H1 (cell line): ENCODE data around the gene MIB2. TPM values are rescaled to one million over a fixed set of nuclear protein-coding genes. Genes with fewer than 3 reads are reported as not detected.

Source experiments
- CTCF ChIA-PET: fragments of 300-600 bp; sonication (Branson Sonifier 250); formaldehyde crosslinking; loops from one replicate; lab custom pipeline; 2021; ENCODE audit not compliant: partially characterized antibody; lab: Charles Lee
- POLR2A ChIA-PET: fragments of 300-600 bp; sonication (Branson Sonifier 250); formaldehyde crosslinking; loops from one replicate; lab custom pipeline; 2021; ENCODE audit warnings: inconsistent platforms; ENCODE audit not compliant: partially characterized antibody; lab: Charles Lee
- DNase-seq, 2 experiments: peaks; one replicate each; pipeline versions ENCODE4 v3.0.0 to v3.0.0-alpha.2; 2010 to 2022; ENCODE audit warnings: low spot score in 2 of 2, low read depth in 1 of 2, mixed read lengths in 1 of 2
- FAIRE-seq: peaks from 2 replicates; lab custom pipeline; 2011; peaks lifted over from hg19 to GRCh38; lab: Jason Lieb, UNC
- H2AFZ ChIP-seq: 2 replicates; pipeline ENCODE4 v1.8.1; 2012; ENCODE audit warnings: low read length, inconsistent platforms
- H2AK5ac ChIP-seq: 2 replicates; pipeline ENCODE4 v1.6.1; 2013; ENCODE audit warnings: low read depth, low read length
- H2BK120ac ChIP-seq: replicated peaks from 2 replicates; pipeline ENCODE3; 2013; ENCODE audit warnings: low read depth, low read length, inconsistent platforms
- H2BK12ac ChIP-seq: 2 replicates; pipeline ENCODE4 v1.6.1; 2013; ENCODE audit warnings: low read depth, low read length
- H2BK15ac ChIP-seq: 2 replicates; pipeline ENCODE4 v1.6.1; 2013; ENCODE audit warnings: low read length
- H2BK20ac ChIP-seq: 2 replicates; pipeline ENCODE4 v1.6.1; 2013; ENCODE audit warnings: low read length
- H2BK5ac ChIP-seq: 2 replicates; pipeline ENCODE4 v1.6.1; 2013; ENCODE audit warnings: low read depth, low read length
- H3K14ac ChIP-seq: 2 replicates; pipeline ENCODE4 v1.6.1; 2013; ENCODE audit warnings: inconsistent platforms; ENCODE audit not compliant: insufficient read length
- H3K18ac ChIP-seq: 2 replicates; pipeline ENCODE4 v1.6.1; 2013; ENCODE audit warnings: low read length; ENCODE audit errors: extremely low read depth
- H3K23ac ChIP-seq: 2 replicates; pipeline ENCODE4 v1.6.1; 2013; ENCODE audit warnings: inconsistent platforms; ENCODE audit not compliant: insufficient read length
- H3K23me2 ChIP-seq: 2 replicates; pipeline ENCODE4 v1.6.1; 2013; ENCODE audit warnings: low read depth, low read length
- H3K27ac ChIP-seq: 2 replicates; pipeline ENCODE4 v1.6.1; 2011; ENCODE audit warnings: low read depth, low read length, inconsistent platforms
- H3K27me3 ChIP-seq, 4 experiments: replicated peaks in 1 of 4; 1 replicate in 1 of 4; 2 replicates in 3 of 4; pipeline versions ENCODE4 v1.6.1 to v1.8.1; 2011 to 2013; ENCODE audit warnings: low read length in 3 of 4, mild to moderate bottlenecking in 3 of 4, inconsistent platforms in 2 of 4, mixed read lengths in 2 of 4, moderate library complexity in 1 of 4; ENCODE audit not compliant: control insufficient read depth in 3 of 4, insufficient read depth in 3 of 4; ENCODE audit errors: extremely low read depth in 1 of 4
- H3K36me3 ChIP-seq, 4 experiments: 2 replicates each; pipeline versions ENCODE4 v1.6.1 to v1.8.1; 2011 to 2013; ENCODE audit warnings: mild to moderate bottlenecking in 4 of 4, low read length in 3 of 4, moderate library complexity in 2 of 4, control low read depth in 1 of 4, inconsistent platforms in 1 of 4; ENCODE audit not compliant: insufficient read depth in 4 of 4, control insufficient read depth in 2 of 4
- H3K4ac ChIP-seq: replicated peaks from 2 replicates; pipeline ENCODE3; 2013; ENCODE audit warnings: low read length, low read depth, mixed read lengths, inconsistent platforms; ENCODE audit not compliant: insufficient read length
- H3K4me1 ChIP-seq, 4 experiments: replicated peaks in 1 of 4; 1 replicate in 1 of 4; 2 replicates in 3 of 4; pipeline versions ENCODE4 v1.6.1 to v1.8.1; 2011 to 2013; ENCODE audit warnings: low read length in 3 of 4, inconsistent platforms in 2 of 4, mixed read lengths in 1 of 4; ENCODE audit not compliant: insufficient read depth in 4 of 4, control insufficient read depth in 3 of 4
- H3K4me2 ChIP-seq, 2 experiments: 2 replicates each; pipeline versions ENCODE4 v1.6.1 to v1.8.1; 2011 to 2013; ENCODE audit warnings: low read depth in 2 of 2, low read length in 2 of 2, control low read depth in 1 of 2, inconsistent platforms in 1 of 2, mild to moderate bottlenecking in 1 of 2; ENCODE audit not compliant: insufficient read depth in 1 of 2
- H3K4me3 ChIP-seq, 4 experiments: fragments of 200-600, 300-600 bp in 1 of 4; sonication (generic), shearing (Covaris generic), sonication (Bioruptor Twin) in 1 of 4; 2 replicates each; pipeline versions ENCODE4 v1.5.1 to v1.8.1; 2011 to 2016; ENCODE audit warnings: low read length in 4 of 4, low read depth in 3 of 4, control low read depth in 2 of 4, inconsistent platforms in 2 of 4, mild to moderate bottlenecking in 2 of 4, mixed read lengths in 1 of 4, moderate library complexity in 1 of 4; ENCODE audit not compliant: insufficient read depth in 2 of 4; ENCODE audit errors: extremely low read depth in 1 of 4
- H3K56ac ChIP-seq: replicated peaks from 2 replicates; pipeline ENCODE3; 2013; ENCODE audit warnings: low read depth, mild to moderate bottlenecking, mixed read lengths, low read length, inconsistent platforms; ENCODE audit not compliant: insufficient read length
- H3K79me1 ChIP-seq: 2 replicates; pipeline ENCODE4 v1.6.1; 2013; ENCODE audit warnings: low read depth, low read length, control low read depth
- H3K79me2 ChIP-seq, 2 experiments: 2 replicates each; pipeline versions ENCODE4 v1.6.1 to v1.8.1; 2012 to 2013; ENCODE audit warnings: low read length in 2 of 2, mild to moderate bottlenecking in 2 of 2, inconsistent platforms in 1 of 2; ENCODE audit not compliant: insufficient read depth in 2 of 2, control insufficient read depth in 1 of 2
- H3K9ac ChIP-seq, 4 experiments: replicated peaks in 1 of 4; 1 replicate in 1 of 4; 2 replicates in 3 of 4; pipeline versions ENCODE4 v1.6.1 to v1.8.1; 2011 to 2013; ENCODE audit warnings: low read depth in 3 of 4, low read length in 3 of 4, control low read depth in 2 of 4, mild to moderate bottlenecking in 2 of 4, moderate library complexity in 2 of 4, inconsistent platforms in 1 of 4; ENCODE audit errors: extremely low read depth in 1 of 4
- H3K9me3 ChIP-seq, 2 experiments: 2 replicates each; pipeline versions ENCODE4 v1.6.1 to v1.8.1; 2012 to 2013; ENCODE audit warnings: mild to moderate bottlenecking in 2 of 2, moderate library complexity in 2 of 2, control low read depth in 1 of 2, inconsistent platforms in 1 of 2, low read depth in 1 of 2, low read length in 1 of 2, mixed read lengths in 1 of 2; ENCODE audit not compliant: insufficient read depth in 2 of 2
- H4K20me1 ChIP-seq, 2 experiments: replicated peaks in 1 of 2; 2 replicates each; pipeline versions ENCODE3 to v1.8.1; 2011 to 2013; ENCODE audit warnings: inconsistent platforms in 2 of 2, low read length in 2 of 2, mild to moderate bottlenecking in 1 of 2; ENCODE audit not compliant: insufficient read depth in 2 of 2, control insufficient read depth in 1 of 2
- H4K5ac ChIP-seq: 2 replicates; pipeline ENCODE4 v1.6.1; 2013; ENCODE audit warnings: low read length, low read depth, mixed read lengths, inconsistent platforms; ENCODE audit not compliant: insufficient read length
- H4K8ac ChIP-seq: 2 replicates; pipeline ENCODE4 v1.8.0; 2013; ENCODE audit warnings: mild to moderate bottlenecking, moderate library complexity, low read length, inconsistent platforms; ENCODE audit not compliant: insufficient read depth; ENCODE audit errors: extremely low read depth
- H4K91ac ChIP-seq: replicated peaks from 2 replicates; pipeline ENCODE3; 2013; ENCODE audit warnings: low read length, mixed read lengths, inconsistent platforms; ENCODE audit not compliant: insufficient read length
- CREB1 ChIP-seq: IDR thresholded peaks from 2 replicates; pipeline ENCODE4 v1.6.1; 2012; ENCODE audit warnings: inconsistent platforms
- CTCF ChIP-seq, 3 experiments: IDR thresholded peaks; 1 replicate in 2 of 3; 2 replicates in 1 of 3; pipeline versions ENCODE4 v1.5.1 to v1.6.1; 2011; ENCODE audit warnings: low read length in 3 of 3, mild to moderate bottlenecking in 3 of 3, inconsistent platforms in 2 of 3, low read depth in 1 of 3, moderate library complexity in 1 of 3; ENCODE audit not compliant: insufficient read depth in 1 of 3; ENCODE audit errors: control extremely low read depth in 1 of 3
- GABPA ChIP-seq: IDR thresholded peaks from 2 replicates; pipeline ENCODE4 v1.6.1; 2011; ENCODE audit warnings: mild to moderate bottlenecking, low read length, moderate library complexity, borderline replicate concordance; ENCODE audit not compliant: insufficient read depth
- MAX ChIP-seq: IDR thresholded peaks from 2 replicates; pipeline ENCODE4 v1.6.1; 2012; ENCODE audit warnings: inconsistent platforms
- RAD21 ChIP-seq, 2 experiments: IDR thresholded peaks in 1 of 2; conservative IDR thresholded peaks in 1 of 2; 2 replicates each; pipeline ENCODE4 v1.6.1; 2011; ENCODE audit warnings: low read depth in 2 of 2, low read length in 2 of 2, improper control_type of control experiment in 1 of 2, inconsistent platforms in 1 of 2, mild to moderate bottlenecking in 1 of 2, moderate library complexity in 1 of 2
- SIN3A ChIP-seq, 2 experiments: IDR thresholded peaks in 1 of 2; conservative IDR thresholded peaks in 1 of 2; 2 replicates each; pipeline ENCODE4 v1.6.1; 2011 to 2012; ENCODE audit warnings: low read length in 2 of 2, improper control_type of control experiment in 1 of 2, low read depth in 1 of 2, mild to moderate bottlenecking in 1 of 2
- whole genome bisulfite sequencing, 2 experiments: shearing (Covaris generic) in 1 of 2; methylation state at CpG; one replicate each; pipeline versions ENCODE4 v1.1.6 to v1.1.7; 2013 to 2015; ENCODE audit warnings: low lambda C conversion rate in 2 of 2, mixed read lengths in 2 of 2, inconsistent platforms in 1 of 2, low coverage in 1 of 2, missing lambda C conversion rate in 1 of 2; ENCODE audit not compliant: insufficient replicate concordance in 2 of 2, insufficient coverage in 1 of 2, insufficient read length in 1 of 2; ENCODE audit errors: extremely low coverage in 1 of 2, missing lambda C conversion rate in 1 of 2; 5-methylcytosine and 5-hydroxymethylcytosine counted together
- polyA plus RNA-seq, 7 experiments: library from polyadenylated mRNA; depleted of rRNA in 3 of 7; stranded (reverse) in 5 of 7; unstranded in 2 of 7; fragments of >200 nt in 5 of 7; fragments of 200-250 nt in 2 of 7; gene quantifications; 1 replicate in 5 of 7; 2 replicates in 1 of 7; 4 replicates in 1 of 7; pipeline versions ENCODE4 v1.2.1 to v1.2.3, GENCODE V29; 2011 to 2013; ENCODE audit warnings: missing spikeins in 2 of 7, mixed read lengths in 2 of 7
- total RNA-seq: library from RNA; stranded (reverse); fragmentation: NEBNext Ultra II Directional; extraction: Animal tissue kit (Norgen Biotek cat#: 25700); gene quantifications from 2 replicates; pipeline ENCODE4 v1.2.1, GENCODE V29; 2021

MIB2 gene
- total and polyA plus RNA-seq, 2 of the 8 experiments (the other 6 are each of a cell fraction or from before 2014, with no cell fraction given), result 32.5 to 60.0 TPM

- FAIRE-seq (no peak), DNase-seq (peak in 1 of 2 experiments; percentile 72)
- no peak overlapping the region for H2BK15ac ChIP-seq
- no peak overlapping the region for H2AK5ac ChIP-seq
- H3K79me1 ChIP-seq, result no peaks in the 10 kb centered on the region; the same call in none of the 2 replicates
- H3K4me2 ChIP-seq, result no peak overlapping the region
- H3K27ac ChIP-seq, result no peak overlapping the region
- no peaks in the 10 kb centered on the region for H3K36me3 ChIP-seq
- H3K4me3 ChIP-seq, result no peak overlapping the region
- CTCF ChIA-PET, result interaction anchor here (1.1 to 3.3 kb wide), 9 partner anchors 10 to 84 kb away, joined by 3 to 21 read pairs (median 7); no protein-coding TSS in a partner anchor
- no peak overlapping the region for H2BK20ac ChIP-seq
- peaks cover 6 to 23% of the 10 kb centered on the region in 2 experiments for H4K20me1 ChIP-seq
- H3K27me3 ChIP-seq, result no peaks in the 10 kb centered on the region; a peak in 1 of 7 replicates
- H2BK5ac ChIP-seq, result no peak overlapping the region
- H2BK12ac ChIP-seq, result no peak overlapping the region
- no peak overlapping the region for H3K56ac ChIP-seq
- no peaks in the 10 kb centered on the region for H3K9me3 ChIP-seq
- H3K4ac ChIP-seq, result no peak overlapping the region
- no peak overlapping the region for H4K91ac ChIP-seq
- no peak overlapping the region for H4K8ac ChIP-seq
- H4K5ac ChIP-seq, result no peak overlapping the region
- WGBS, 2 experiments, result 80% methylated on average over 14 of the region's 14 CpGs; no CpG with 5 or more reads in 1 of the 2 experiments
- no peak overlapping the region for H3K18ac ChIP-seq
- no peak overlapping the region for H3K9ac ChIP-seq
- no peak overlapping the region for H2AFZ ChIP-seq
- H3K23ac ChIP-seq, result no peak overlapping the region
- no peak overlapping the region for H2BK120ac ChIP-seq
- POLR2A ChIA-PET, result interaction anchor here (1.1 to 2.6 kb wide), 2 partner anchors 9 to 62 kb away, joined by 3 to 11 read pairs; no protein-coding TSS in a partner anchor
- no peaks in the 10 kb centered on the region for H3K79me2 ChIP-seq
- H3K14ac ChIP-seq, result no peak overlapping the region
- peaks cover 6% of the 10 kb centered on the region; the same call in 1 of the 2 replicates for H3K23me2 ChIP-seq
- TF ChIP-seq MAX, result peak; percentile 27; the same call in 1 of the 2 replicates
- TF ChIP-seq RAD21 (IDR thresholded peaks at IDR 0.05 in 1 of 2, conservative IDR thresholded peaks at IDR 0.05 in 1 of 2; ENCODE audit: low read depth in 2 of 2, low read length in 2 of 2), result peak; percentile 47 to 68
- TF ChIP-seq GABPA, result peak; percentile 79; the same call in 1 of the 2 replicates
- peak in 2 of 3 experiments; percentile 54 to 79; a peak in 3 of 4 replicates for TF ChIP-seq CTCF (IDR thresholded peaks at IDR 0.05; ENCODE audit: control extremely low read depth in 1 of 3, insufficient read depth in 1 of 3, low read depth in 1 of 3, low read length in 3 of 3)
- no peak for TF ChIP-seq SIN3A (conservative IDR thresholded peaks at IDR 0.05 in 1 of 2, IDR thresholded peaks at IDR 0.05 in 1 of 2; ENCODE audit: low read depth in 1 of 2, low read length in 2 of 2)
- TF ChIP-seq CREB1, result 0 out of 2 replicates have a peak, but pooled peaks have one; percentile 17
- H3K4me1 ChIP-seq, result peaks cover 0 to 8% (median 3%) of the 10 kb centered on the region in 4 experiments; a peak in 5 of 7 replicates
Measured at GRCh38 chr1:1619917-1620361, 4.6 kb downstream of the MIB2 start.
